Calu3 (cell line): ENCODE data around the gene HJURP. TPM values are rescaled to one million over a fixed set of nuclear protein-coding genes. Genes with fewer than 3 reads are reported as not detected.
A peak's percentile ranks its signal among the peaks of the same experiment; 100 is the strongest.

ENCODE experiments used
- BruUV-seq: library from RNA; stranded (reverse); fragments of 400-500 nt; replicated peaks from 2 replicates; lab custom pipeline; 2021; lab: Mats Ljungman, UMichigan
- CTCF ChIA-PET: fragments of 300-600 bp; sonication (Branson Sonifier 250); formaldehyde crosslinking; loops from one replicate; lab custom pipeline; 2022; ENCODE audit warnings: antibody characterized with exemption; lab: Charles Lee
- DNase-seq: peaks from one replicate; pipeline ENCODE4 v3.0.0; 2022
- H3K27ac Mint-ChIP-seq: one replicate; pipeline ENCODE4 v1.8.0; 2022; ENCODE audit warnings: mixed read lengths; ENCODE audit not compliant: unreplicated experiment
- H3K27me3 Mint-ChIP-seq: one replicate; pipeline ENCODE4 v1.8.0; 2022; ENCODE audit warnings: mixed read lengths; ENCODE audit not compliant: unreplicated experiment
- H3K36me3 Mint-ChIP-seq: one replicate; pipeline ENCODE4 v1.8.0; 2022; ENCODE audit warnings: mild to moderate bottlenecking, moderate library complexity, mixed read lengths; ENCODE audit not compliant: insufficient read depth, unreplicated experiment
- H3K4me1 Mint-ChIP-seq: one replicate; pipeline ENCODE4 v1.8.0; 2022; ENCODE audit warnings: mild to moderate bottlenecking, low read depth, mixed read lengths; ENCODE audit not compliant: unreplicated experiment
- H3K4me3 Mint-ChIP-seq: one replicate; pipeline ENCODE4 v1.8.0; 2022; ENCODE audit warnings: mild to moderate bottlenecking, low read depth, moderate library complexity, mixed read lengths; ENCODE audit not compliant: unreplicated experiment
- H3K9me3 Mint-ChIP-seq: one replicate; pipeline ENCODE4 v1.8.0; 2022; ENCODE audit warnings: low read depth, mixed read lengths; ENCODE audit not compliant: unreplicated experiment
- intact Hi-C: fragments of 100-400 bp; cut with micrococcal nuclease; formaldehyde crosslinking; loops from one replicate; pipeline ENCODE4 v1.10.0; 2022; ENCODE audit not compliant: unreplicated experiment
- total RNA-seq: library from RNA; stranded (reverse); gene quantifications from 2 replicates; pipeline ENCODE4 v1.2.3, GENCODE V29; 2022
- TF ChIP-seq, protein P1 (sequence below): fragments of 200-600 bp; IDR thresholded peaks from one replicate; pipeline ENCODE4 v1.8.0; 2022; ENCODE audit warnings: antibody characterized with exemption; ENCODE audit not compliant: unreplicated experiment

HJURP gene
- total RNA-seq, 1 experiment from 2014 or later, result 71.0 TPM

- TF ChIP-seq, protein P1, sequence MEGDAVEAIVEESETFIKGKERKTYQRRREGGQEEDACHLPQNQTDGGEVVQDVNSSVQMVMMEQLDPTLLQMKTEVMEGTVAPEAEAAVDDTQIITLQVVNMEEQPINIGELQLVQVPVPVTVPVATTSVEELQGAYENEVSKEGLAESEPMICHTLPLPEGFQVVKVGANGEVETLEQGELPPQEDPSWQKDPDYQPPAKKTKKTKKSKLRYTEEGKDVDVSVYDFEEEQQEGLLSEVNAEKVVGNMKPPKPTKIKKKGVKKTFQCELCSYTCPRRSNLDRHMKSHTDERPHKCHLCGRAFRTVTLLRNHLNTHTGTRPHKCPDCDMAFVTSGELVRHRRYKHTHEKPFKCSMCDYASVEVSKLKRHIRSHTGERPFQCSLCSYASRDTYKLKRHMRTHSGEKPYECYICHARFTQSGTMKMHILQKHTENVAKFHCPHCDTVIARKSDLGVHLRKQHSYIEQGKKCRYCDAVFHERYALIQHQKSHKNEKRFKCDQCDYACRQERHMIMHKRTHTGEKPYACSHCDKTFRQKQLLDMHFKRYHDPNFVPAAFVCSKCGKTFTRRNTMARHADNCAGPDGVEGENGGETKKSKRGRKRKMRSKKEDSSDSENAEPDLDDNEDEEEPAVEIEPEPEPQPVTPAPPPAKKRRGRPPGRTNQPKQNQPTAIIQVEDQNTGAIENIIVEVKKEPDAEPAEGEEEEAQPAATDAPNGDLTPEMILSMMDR, result no peak
- Mint-ChIP-seq H3K27ac (no peak overlapping the region), H3K27me3 (no peaks in the 10 kb centered on the region), H3K4me1 (peaks cover 42% of the 10 kb centered on the region), H3K36me3 (peaks cover 87% of the 10 kb centered on the region), H3K9me3 (no peaks in the 10 kb centered on the region), H3K4me3 (peak overlapping the region; percentile 19)
- CTCF ChIA-PET, result no interaction called here
- DNase-seq, result no peak
- no TSS peak for BruUV-seq
- intact Hi-C loops, result no loop called here
These were observed 13.8 kb downstream of the HJURP start for GRCh38 chr2:233840520-233840919.

GRCh38 chr2:233839447-233839820 lies 14.9 kb downstream of the HJURP start:
- peaks cover 89% of the 10 kb centered on the region for H3K36me3 Mint-ChIP-seq
- H3K27ac Mint-ChIP-seq, result no peak overlapping the region
- H3K4me3 Mint-ChIP-seq, result no peak overlapping the region

DNA sequence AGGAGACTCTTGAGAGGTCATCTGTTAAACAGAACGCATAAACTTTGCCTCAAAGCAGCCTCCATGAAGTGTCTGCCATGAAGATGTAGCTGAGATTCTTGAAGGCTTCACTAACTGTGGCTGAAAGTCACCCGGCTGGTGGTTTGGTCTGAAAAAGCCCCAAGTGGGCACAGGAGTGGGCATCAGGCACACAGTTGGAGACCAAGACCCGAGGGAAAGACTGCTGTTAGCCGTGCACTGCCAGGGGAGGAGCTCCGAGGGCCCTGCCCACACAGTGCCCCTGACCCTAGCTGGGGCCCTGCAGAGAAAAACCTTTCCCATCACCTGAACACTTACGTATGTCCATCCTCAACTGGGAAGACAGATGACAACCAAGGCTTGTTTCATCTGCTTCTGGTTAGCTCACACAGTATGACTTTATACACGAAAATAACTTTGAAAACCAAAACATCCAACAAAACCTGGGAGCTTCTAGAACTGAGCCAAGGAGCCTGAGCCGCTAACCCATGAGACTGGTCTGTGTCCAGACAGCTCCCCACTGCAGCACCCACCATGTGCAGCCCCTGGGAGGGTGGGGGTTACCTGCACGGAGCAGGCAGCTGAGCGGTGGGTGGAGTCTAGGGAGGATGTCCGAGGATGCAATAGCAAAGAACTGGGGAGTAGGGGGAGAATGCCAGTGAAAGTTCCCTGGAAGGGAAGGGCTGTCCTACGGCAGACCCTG lies 15.4 kb downstream of the HJURP start:
- H3K4me1 Mint-ChIP-seq, result peaks cover 55% of the 10 kb centered on the region
- peak overlapping the region; percentile 2 for H3K27ac Mint-ChIP-seq

More at GRCh38 chr2:233839447-233839820, 14.9 kb downstream of the HJURP start:
- H3K27me3 Mint-ChIP-seq, result no peaks in the 10 kb centered on the region
- TF ChIP-seq, protein P1, result no peak
- BruUV-seq, result no TSS peak
- intact Hi-C loops, result loop anchor here (10.0 kb wide), 3 partner anchors 135 to 395 kb away; partner anchors contain the start of gene USP40
- peaks cover 50% of the 10 kb centered on the region for H3K4me1 Mint-ChIP-seq
- no peaks in the 10 kb centered on the region for H3K9me3 Mint-ChIP-seq
- DNase-seq, result no peak
- CTCF ChIA-PET, result no interaction called here

DNA sequence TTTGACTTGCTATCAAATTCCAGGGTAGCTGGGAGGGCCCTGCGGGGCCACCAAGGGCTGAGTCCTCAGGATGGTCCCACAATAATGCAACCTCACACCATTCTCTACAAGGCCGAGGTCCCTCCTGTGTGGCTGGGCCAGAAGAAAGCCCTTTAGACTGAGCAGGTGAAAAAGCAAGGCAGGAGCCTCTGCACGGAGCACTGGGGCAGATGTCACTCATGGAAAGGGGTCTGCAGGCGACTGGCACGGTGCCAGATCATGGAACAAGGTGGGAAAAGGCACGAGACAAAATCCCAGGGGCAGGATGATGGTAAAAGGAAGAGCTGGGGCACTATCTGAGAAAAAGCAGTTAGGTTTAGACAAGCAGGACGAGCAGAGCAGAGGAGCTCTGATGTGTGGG lies 16.1 kb downstream of the HJURP start:
- TF ChIP-seq, protein P1, result no peak
- CTCF ChIA-PET, result no interaction called here
- intact Hi-C loops, result loop anchor here (10.0 kb wide), 3 partner anchors 133 to 393 kb away; partner anchors contain the start of gene USP40
- peaks cover 89% of the 10 kb centered on the region for H3K36me3 Mint-ChIP-seq
- no peaks in the 10 kb centered on the region for H3K27me3 Mint-ChIP-seq
- BruUV-seq, result no TSS peak
- H3K9me3 Mint-ChIP-seq, result no peaks in the 10 kb centered on the region
- no peak for DNase-seq
- H3K27ac Mint-ChIP-seq, result peak overlapping the region; percentile 2
- no peak overlapping the region for H3K4me3 Mint-ChIP-seq
- peaks cover 55% of the 10 kb centered on the region for H3K4me1 Mint-ChIP-seq

More for the DNA sequence above, 15.4 kb downstream of the HJURP start:
- CTCF ChIA-PET, result no interaction called here
- Mint-ChIP-seq H3K27me3 (no peaks in the 10 kb centered on the region), H3K9me3 (no peaks in the 10 kb centered on the region), H3K36me3 (peaks cover 91% of the 10 kb centered on the region), H3K4me3 (no peak overlapping the region)
- TF ChIP-seq, protein P1, result no peak
- intact Hi-C loops, result loop anchor here (10.0 kb wide), 3 partner anchors 134 to 394 kb away; partner anchors contain the start of gene USP40
- no TSS peak for BruUV-seq
- no peak for DNase-seq
